Upper lobe of left lung (tissue), 6 donors: ENCODE data around the gene MAPK14. TPM values are rescaled to one million over a fixed set of nuclear protein-coding genes. Genes with fewer than 3 reads are reported as not detected.
"Not testable (repeated sequence)": the region's sequence is repeated elsewhere in the genome, so short reads cannot be mapped to it uniquely, and the experiment has no call there.

ENCODE experiments used
- ATAC-seq, 2 donors: fragments of 200-7000 bp; cut with Tn5 transposase; one replicate each; pipeline ENCODE4 v1.9.1; 2022; ENCODE audit warnings: mild to moderate bottlenecking in 2 of 2, moderate library complexity in 2 of 2; ENCODE audit not compliant: low FRiP score in 2 of 2
- DNase-seq, 2 donors: peaks; one replicate each; pipeline ENCODE4 v3.0.0-alpha.2; 2019 to 2020
- H3K27ac ChIP-seq, 4 donors: fragments of 200-600 bp; sonication (generic); one replicate each; pipeline ENCODE4 v1.5.1; 2016 to 2019
- H3K27me3 ChIP-seq, 4 donors: fragments of 200-600 bp; sonication (generic); one replicate each; pipeline ENCODE4 v1.5.1; 2017 to 2019
- H3K36me3 ChIP-seq, 4 donors: fragments of 200-600 bp; sonication (generic); one replicate each; pipeline ENCODE4 v1.5.1; 2016 to 2019
- H3K4me1 ChIP-seq, 4 donors: fragments of 200-600 bp; sonication (generic); one replicate each; pipeline ENCODE4 v1.5.1; 2018 to 2019
- H3K4me3 ChIP-seq, 4 donors: fragments of 200-600 bp; sonication (generic); one replicate each; pipeline ENCODE4 v1.5.1; 2017 to 2019; ENCODE audit warnings: mild to moderate bottlenecking in 2 of 4, moderate library complexity in 1 of 4
- H3K9me3 ChIP-seq, 4 donors: fragments of 200-600 bp; sonication (generic); one replicate each; pipeline ENCODE4 v1.5.1; 2018 to 2019
- EP300 ChIP-seq, 4 donors: sonication (generic); formaldehyde crosslinking; IDR thresholded peaks; one replicate each; pipeline ENCODE4 v1.5.1; 2017; ENCODE audit warnings: antibody characterized with exemption in 4 of 4, control low read depth in 2 of 4
- POLR2A ChIP-seq, 4 donors: fragments of 450-650 bp; IDR thresholded peaks; one replicate each; pipeline ENCODE4 v1.5.1; 2016 to 2017; ENCODE audit warnings: antibody characterized with exemption in 4 of 4, mild to moderate bottlenecking in 2 of 4
- POLR2AphosphoS5 ChIP-seq, 2 donors: sonication (generic); formaldehyde crosslinking; IDR thresholded peaks; one replicate each; pipeline ENCODE4 v1.5.1; 2017; ENCODE audit warnings: antibody characterized with exemption in 2 of 2
- WGBS, 2 donors: methylation state at CpG; one replicate each; pipeline ENCODE4 v1.1.5; 2017 to 2018; 5-methylcytosine and 5-hydroxymethylcytosine counted together
- total RNA-seq, 6 donors: library from RNA; depleted of rRNA in 4 of 6; stranded (reverse); fragments of >200 nt in 4 of 6; gene quantifications; one replicate each; pipeline versions ENCODE4 v1.1.0 to v1.2.1, GENCODE V29; 2016 to 2021
- TF ChIP-seq, protein P1 (sequence below), 6 experiments: fragments of 450-650 bp in 4 of 6; fragments of 200-600 bp in 2 of 6; sonication (generic) in 2 of 6; IDR thresholded peaks; one replicate each; pipeline ENCODE4 v1.5.1; 2016 to 2019; ENCODE audit warnings: antibody characterized with exemption in 6 of 6
- donor health status: DM: no; HTN: no; CAD: no; lungs with moderate emphysema.
- donor health status: DM: no; HTN: yes; CAD: no; lungs with severe emphysema.

Gene MAPK14
- total RNA-seq, 6 donors from 2014 or later, result 39.8 to 96.3 (median 70.8) TPM

DNA sequence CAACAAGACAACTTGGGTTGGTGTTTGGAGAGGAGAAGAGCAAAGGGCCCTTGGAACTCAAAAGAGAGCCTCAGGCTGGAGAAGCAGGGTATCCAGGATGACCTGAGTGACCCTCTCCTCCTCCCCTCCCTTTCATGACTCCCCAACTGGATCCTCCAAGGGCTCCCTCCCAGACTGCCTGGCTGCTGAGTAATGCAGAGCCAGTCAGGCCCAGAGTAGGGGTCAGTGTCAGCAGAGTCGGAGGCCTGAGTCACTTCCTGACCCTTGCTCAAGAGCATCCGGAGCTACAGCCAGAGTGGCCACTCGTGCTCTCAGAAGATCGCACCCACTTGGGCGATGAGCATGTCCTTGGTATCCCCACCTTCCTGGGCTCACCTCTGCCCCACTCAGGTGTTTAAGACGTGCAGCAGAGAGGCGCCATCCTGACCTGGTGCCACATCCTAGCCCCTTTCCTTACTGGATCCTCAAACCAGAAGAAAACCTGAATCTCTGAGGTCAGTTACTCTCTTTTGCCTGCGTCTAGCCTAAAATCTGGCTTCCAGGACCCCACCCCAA, 99.9 kb downstream of the MAPK14 start:
- Histone ChIP-seq H3K27me3 (no peaks in the 10 kb centered on the region), H3K27ac (peak overlapping the region; percentile 23 to 79 (median 63)), H3K36me3 (peaks cover 0 to under 1% (median 0%) of the 10 kb centered on the region in 4 donors), H3K9me3 (no peaks in the 10 kb centered on the region), H3K4me1 (peaks cover 52 to 76% (median 65%) of the 10 kb centered on the region in 4 donors), H3K4me3 (peak overlapping the region in 1 of 4 donors; percentile 28)
- peak in 1 of 2 donors; percentile 93 for DNase-seq
- peak; percentile 63 to 68 for ATAC-seq
- 56 to 75% methylated on average over 7 to 8 of the region's 8 CpGs for WGBS, 2 donors
- TF ChIP-seq POLR2A (IDR thresholded peaks at IDR 0.05), result peak in 1 of 4 donors; percentile 82
- TF ChIP-seq POLR2AphosphoS5 (IDR thresholded peaks at IDR 0.05), result peak; percentile 84 to 91
- peak in 2 of 4 donors; percentile 9 to 71 for TF ChIP-seq EP300 (IDR thresholded peaks at IDR 0.05)
- TF ChIP-seq, protein P1, sequence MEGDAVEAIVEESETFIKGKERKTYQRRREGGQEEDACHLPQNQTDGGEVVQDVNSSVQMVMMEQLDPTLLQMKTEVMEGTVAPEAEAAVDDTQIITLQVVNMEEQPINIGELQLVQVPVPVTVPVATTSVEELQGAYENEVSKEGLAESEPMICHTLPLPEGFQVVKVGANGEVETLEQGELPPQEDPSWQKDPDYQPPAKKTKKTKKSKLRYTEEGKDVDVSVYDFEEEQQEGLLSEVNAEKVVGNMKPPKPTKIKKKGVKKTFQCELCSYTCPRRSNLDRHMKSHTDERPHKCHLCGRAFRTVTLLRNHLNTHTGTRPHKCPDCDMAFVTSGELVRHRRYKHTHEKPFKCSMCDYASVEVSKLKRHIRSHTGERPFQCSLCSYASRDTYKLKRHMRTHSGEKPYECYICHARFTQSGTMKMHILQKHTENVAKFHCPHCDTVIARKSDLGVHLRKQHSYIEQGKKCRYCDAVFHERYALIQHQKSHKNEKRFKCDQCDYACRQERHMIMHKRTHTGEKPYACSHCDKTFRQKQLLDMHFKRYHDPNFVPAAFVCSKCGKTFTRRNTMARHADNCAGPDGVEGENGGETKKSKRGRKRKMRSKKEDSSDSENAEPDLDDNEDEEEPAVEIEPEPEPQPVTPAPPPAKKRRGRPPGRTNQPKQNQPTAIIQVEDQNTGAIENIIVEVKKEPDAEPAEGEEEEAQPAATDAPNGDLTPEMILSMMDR (IDR thresholded peaks at IDR 0.05), result no peak

- DNase-seq, result no peak
- no peak for ATAC-seq
- Histone ChIP-seq H3K36me3 (peaks cover 0 to 2% (median 0%) of the 10 kb centered on the region in 4 donors), H3K4me1 (peaks cover 54 to 79% (median 69%) of the 10 kb centered on the region in 4 donors), H3K27me3 (no peaks in the 10 kb centered on the region), H3K4me3 (peak overlapping the region in 1 of 4 donors; percentile 28), H3K9me3 (no peaks in the 10 kb centered on the region), H3K27ac (peak overlapping the region; percentile 23 to 79 (median 57))
- TF ChIP-seq, protein P1 (IDR thresholded peaks at IDR 0.05), result no peak
- TF ChIP-seq POLR2AphosphoS5 (IDR thresholded peaks at IDR 0.05) (no peak), EP300 (IDR thresholded peaks at IDR 0.05) (no peak), POLR2A (IDR thresholded peaks at IDR 0.05) (no peak)
- WGBS, 2 donors, result 90 to 97% methylated on average over 5 of the region's 5 CpGs
Observed at GRCh38 chr6:36128073-36128472, 100.5 kb downstream of the MAPK14 start.

- Histone ChIP-seq H3K27ac (peak overlapping the region in 1 of 4 donors; percentile 79), H3K9me3 (no peaks in the 10 kb centered on the region), H3K4me1 (peaks cover 49 to 74% (median 65%) of the 10 kb centered on the region in 4 donors), H3K36me3 (peaks cover 0 to 2% (median 0%) of the 10 kb centered on the region in 4 donors), H3K27me3 (no peaks in the 10 kb centered on the region), H3K4me3 (no peak overlapping the region)
- ATAC-seq, result no peak
- TF ChIP-seq POLR2AphosphoS5 (IDR thresholded peaks at IDR 0.05) (no peak), EP300 (IDR thresholded peaks at IDR 0.05) (no peak), POLR2A (IDR thresholded peaks at IDR 0.05) (no peak)
- TF ChIP-seq, protein P1 (IDR thresholded peaks at IDR 0.05), result no peak
- WGBS, 2 donors, result 100% methylated on average over 2 to 3 of the region's 3 CpGs
- DNase-seq, result no peak
Observed at GRCh38 chr6:36128793-36129192, 101.2 kb downstream of the MAPK14 start.

DNA sequence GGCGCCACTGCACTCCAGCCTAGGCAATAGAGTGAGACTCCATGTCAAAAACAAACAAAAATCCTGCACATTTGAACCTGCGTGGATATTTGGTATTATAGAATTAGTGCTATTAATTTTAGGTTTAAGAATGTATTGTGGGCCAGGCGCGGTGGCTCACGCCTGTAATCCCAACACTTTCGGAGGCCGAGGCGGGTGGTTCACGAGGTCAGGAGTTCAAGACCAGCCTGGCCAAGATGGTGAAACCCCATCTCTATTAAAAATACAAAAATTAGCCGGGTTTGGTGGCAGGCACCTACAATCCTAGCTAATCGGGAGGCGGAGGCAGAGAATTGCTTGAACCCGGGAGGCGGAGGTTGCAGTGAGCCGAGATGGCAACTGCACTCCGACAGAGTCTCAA, 101.7 kb downstream of the MAPK14 start:
- WGBS, 2 donors, result 89 to 95% methylated on average over 16 of the region's 16 CpGs
- not testable (repeated sequence) for ATAC-seq, H3K36me3 ChIP-seq, H3K27me3 ChIP-seq, H3K9me3 ChIP-seq, DNase-seq
- peak overlapping the region in 1 of 4 donors; percentile 59 for H3K4me3 ChIP-seq
- H3K4me1 ChIP-seq, result peaks cover 43 to 69% (median 59%) of the 10 kb centered on the region in 4 donors
- H3K27ac ChIP-seq, result peak overlapping the region in 2 of 4 donors; percentile 85

DNA sequence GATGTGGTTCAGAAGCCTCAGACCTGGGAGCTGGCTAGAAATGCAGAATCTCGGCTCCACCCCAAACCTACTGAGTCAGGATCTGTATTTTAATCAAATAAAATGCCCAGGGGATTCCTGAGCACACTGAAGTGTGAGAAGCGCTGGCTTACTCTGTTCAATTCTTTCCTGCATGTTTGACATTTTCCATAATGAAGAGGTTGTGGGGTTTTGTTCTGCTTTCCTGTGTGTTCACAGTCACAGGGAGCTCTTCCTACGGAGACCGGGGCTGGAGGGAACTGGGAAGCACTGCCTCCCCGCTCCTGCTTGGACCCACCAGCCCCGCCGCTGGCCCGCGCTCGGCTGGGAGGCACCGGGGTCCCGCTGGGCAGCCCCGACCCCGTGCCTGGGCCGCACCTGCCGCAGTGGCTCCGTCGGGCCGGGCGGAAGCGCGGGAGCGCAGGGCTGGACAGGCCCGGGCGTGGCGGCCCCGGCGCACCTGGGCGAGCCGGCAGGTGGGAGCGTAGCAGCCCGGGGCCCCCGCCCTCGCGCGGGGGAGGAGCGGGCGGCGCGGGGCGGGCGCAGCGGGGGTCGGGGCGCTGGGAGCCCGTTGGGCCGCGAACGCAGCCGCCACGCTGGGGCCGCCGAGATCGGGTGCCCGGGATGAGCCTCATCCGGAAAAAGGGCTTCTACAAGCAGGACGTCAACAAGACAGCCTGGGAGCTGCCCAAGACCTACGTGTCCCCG, 102.5 kb downstream of the MAPK14 start, which contains the start of gene MAPK13:
TSS of gene MAPK13 (plus strand) at position 573 of the 726 bp plus-strand sequence. CDS start at position 643, 70 bp downstream.
- WGBS, 2 donors, result 7 to 13% methylated on average over 14 to 15 of the region's 59 CpGs
- ATAC-seq (peak in 1 of 2 donors; percentile 15), DNase-seq (peak; percentile 54 to 92)
- peaks cover 0 to 4% (median 2%) of the 10 kb centered on the region in 4 donors for H3K36me3 ChIP-seq
- TF ChIP-seq, protein P1 (IDR thresholded peaks at IDR 0.05), result no peak
- TF ChIP-seq POLR2AphosphoS5 (IDR thresholded peaks at IDR 0.05), result no peak
- peak in 2 of 4 donors; percentile 51 to 67 for TF ChIP-seq POLR2A (IDR thresholded peaks at IDR 0.05)
- no peak for TF ChIP-seq EP300 (IDR thresholded peaks at IDR 0.05)
- no peaks in the 10 kb centered on the region for H3K27me3 ChIP-seq
- H3K27ac ChIP-seq, result peak within 1 kb of the TSS; percentile 85 to 96 (median 86)
- peaks cover 39 to 64% (median 56%) of the 10 kb centered on the region in 4 donors for H3K4me1 ChIP-seq
- peak within 1 kb of the TSS; percentile 3 to 61 (median 55) for H3K4me3 ChIP-seq
- no peaks in the 10 kb centered on the region for H3K9me3 ChIP-seq
